GM10847 (cell line): ENCODE measurements around the gene RAB3C.

Experiments
- POLR2A ChIP-seq: IDR thresholded peaks from 2 replicates; pipeline ENCODE4 v1.6.1; 2011; ENCODE audit not compliant: insufficient read length; ENCODE audit errors: extremely low read depth

The RAB3C gene

GRCh38 chr5:58620336-58620735 lies 37.5 kb downstream of the RAB3C start:
- TF ChIP-seq POLR2A, result no peak

- TF ChIP-seq POLR2A, result no peak
These were observed 40.3 kb downstream of the RAB3C start for GRCh38 chr5:58622936-58623871.

- no peak for TF ChIP-seq POLR2A
These were observed 45.8 kb downstream of the RAB3C start for GRCh38 chr5:58628626-58629025.

GRCh38 chr5:58629271-58630159 lies 46.6 kb downstream of the RAB3C start:
- TF ChIP-seq POLR2A, result no peak

GRCh38 chr5:58631895-58632294 lies 49.0 kb downstream of the RAB3C start:
- TF ChIP-seq POLR2A, result no peak

GRCh38 chr5:58635416-58635815 lies 52.5 kb downstream of the RAB3C start:
- no peak for TF ChIP-seq POLR2A

- no peak for TF ChIP-seq POLR2A
These were observed 57.1 kb downstream of the RAB3C start for GRCh38 chr5:58640011-58640410.

GRCh38 chr5:58641533-58641932 lies 58.7 kb downstream of the RAB3C start:
- TF ChIP-seq POLR2A, result no peak

- TF ChIP-seq POLR2A, result no peak
These were observed 66.0 kb downstream of the RAB3C start for GRCh38 chr5:58648846-58649245.

GRCh38 chr5:58649716-58650115 lies 66.8 kb downstream of the RAB3C start:
- no peak for TF ChIP-seq POLR2A

GRCh38 chr5:58653521-58653920 lies 70.6 kb downstream of the RAB3C start:
- TF ChIP-seq POLR2A, result no peak

GRCh38 chr5:58666141-58666540 lies 83.3 kb downstream of the RAB3C start:
- no peak for TF ChIP-seq POLR2A

GRCh38 chr5:58666598-58667581 lies 84.0 kb downstream of the RAB3C start:
- no peak for TF ChIP-seq POLR2A

GRCh38 chr5:58670582-58670981 lies 87.7 kb downstream of the RAB3C start:
- TF ChIP-seq POLR2A, result no peak

- no peak for TF ChIP-seq POLR2A
These were observed 88.3 kb downstream of the RAB3C start for GRCh38 chr5:58671155-58671554.

GRCh38 chr5:58672521-58672920 lies 89.6 kb downstream of the RAB3C start:
- TF ChIP-seq POLR2A, result no peak
